ENCODE measurements around the gene PRKCZ.

DNA sequence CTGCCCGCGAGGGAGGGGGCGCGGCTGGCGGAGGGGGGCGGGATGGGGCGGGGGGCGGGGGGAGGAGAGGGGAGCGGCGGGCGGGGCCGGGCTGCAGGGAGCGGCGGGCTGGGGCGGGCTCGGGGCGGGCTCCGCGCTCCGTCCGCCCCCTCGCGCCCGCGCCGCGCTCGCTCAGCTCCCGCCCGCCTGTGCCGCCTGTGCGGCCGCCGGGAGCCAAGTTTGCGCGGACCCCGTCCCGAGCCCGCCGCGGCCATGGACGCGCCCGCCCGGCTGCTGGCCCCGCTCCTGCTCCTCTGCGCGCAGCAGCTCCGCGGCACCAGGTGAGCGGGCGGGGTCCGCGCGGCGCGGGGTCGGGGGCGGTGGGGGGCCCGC, 31.1 kb upstream of the PRKCZ start, which contains the start of gene GABRD:
- no peak for TF ChIP-seq SUZ12 (IDR thresholded peaks at IDR 0.05; ENCODE audit: extremely low read depth, insufficient read depth, insufficient read length)
- TF ChIP-seq YY1 (IDR thresholded peaks at IDR 0.05; ENCODE audit: insufficient read depth, insufficient read length) = no peak

All from NT2/D1 (cell line).